SK-N-SH treated with all-trans-retinoic acid at 6 μM for 48 hours (cell line): Measurements from ENCODE around the gene THAP10.

Source experiments
- ARNTL ChIP-seq: fragments of 450-650 bp; formaldehyde crosslinking; IDR thresholded peaks from 2 replicates; pipeline ENCODE4 v1.5.0; 2020; ENCODE audit warnings: low read depth, mild to moderate bottlenecking, moderate library complexity, borderline replicate concordance
- BACH2 ChIP-seq: fragments of 250-450 bp; sonication (Bioruptor Pico); IDR thresholded peaks from 2 replicates; pipeline ENCODE4 v1.9.0; 2021; ENCODE audit warnings: mild to moderate bottlenecking, borderline replicate concordance
- ESRRG ChIP-seq: fragments of 250-450 bp; sonication (Bioruptor Pico); IDR thresholded peaks from 2 replicates; pipeline ENCODE4 v1.6.1; 2021; ENCODE audit warnings: mild to moderate bottlenecking
- RARB ChIP-seq: fragments of 250-450 bp; sonication (Bioruptor Pico); IDR thresholded peaks from 2 replicates; pipeline ENCODE4 v1.8.0; 2021; ENCODE audit warnings: mild to moderate bottlenecking, moderate library complexity
- TCF4 ChIP-seq: fragments of 250-450 bp; sonication (Bioruptor Pico); IDR thresholded peaks from 2 replicates; pipeline ENCODE4 v1.8.0; 2021; ENCODE audit warnings: mild to moderate bottlenecking, moderate library complexity, borderline replicate concordance
- ZFP3 ChIP-seq: fragments of 250-450 bp; sonication (Bioruptor Pico); IDR thresholded peaks from 2 replicates; pipeline ENCODE4 v1.5.0; 2020; ENCODE audit warnings: mild to moderate bottlenecking, moderate library complexity
- ZFP30 ChIP-seq: fragments of 450-650 bp; formaldehyde crosslinking; IDR thresholded peaks from 2 replicates; pipeline ENCODE4 v1.5.0; 2022; ENCODE audit warnings: mild to moderate bottlenecking, moderate library complexity
- ZNF70 ChIP-seq: fragments of 450-650 bp; formaldehyde crosslinking; IDR thresholded peaks from 2 replicates; pipeline ENCODE4 v1.5.0; 2020; ENCODE audit warnings: mild to moderate bottlenecking, moderate library complexity
- TF ChIP-seq, protein P1 (sequence below): fragments of 250-450 bp; sonication (Bioruptor Pico); IDR thresholded peaks from 2 replicates; pipeline ENCODE4 v1.5.1; 2021; ENCODE audit warnings: mild to moderate bottlenecking, moderate library complexity
- TF ChIP-seq, protein P2 (sequence below): fragments of 250-450 bp; sonication (Bioruptor Pico); IDR thresholded peaks from 2 replicates; pipeline ENCODE4 v1.5.0; 2020; ENCODE audit warnings: mild to moderate bottlenecking, moderate library complexity
- TF ChIP-seq, protein P3 (sequence below): fragments of 250-450 bp; sonication (Bioruptor Pico); IDR thresholded peaks from 2 replicates; pipeline ENCODE4 v1.8.0; 2020; ENCODE audit warnings: mild to moderate bottlenecking, moderate library complexity, borderline replicate concordance
- TF ChIP-seq, protein P4 (sequence below): fragments of 250-450 bp; sonication (Bioruptor Pico); IDR thresholded peaks from 2 replicates; pipeline ENCODE4 v1.8.0; 2021; ENCODE audit warnings: low read depth, mild to moderate bottlenecking, moderate library complexity, borderline replicate concordance

DNA sequence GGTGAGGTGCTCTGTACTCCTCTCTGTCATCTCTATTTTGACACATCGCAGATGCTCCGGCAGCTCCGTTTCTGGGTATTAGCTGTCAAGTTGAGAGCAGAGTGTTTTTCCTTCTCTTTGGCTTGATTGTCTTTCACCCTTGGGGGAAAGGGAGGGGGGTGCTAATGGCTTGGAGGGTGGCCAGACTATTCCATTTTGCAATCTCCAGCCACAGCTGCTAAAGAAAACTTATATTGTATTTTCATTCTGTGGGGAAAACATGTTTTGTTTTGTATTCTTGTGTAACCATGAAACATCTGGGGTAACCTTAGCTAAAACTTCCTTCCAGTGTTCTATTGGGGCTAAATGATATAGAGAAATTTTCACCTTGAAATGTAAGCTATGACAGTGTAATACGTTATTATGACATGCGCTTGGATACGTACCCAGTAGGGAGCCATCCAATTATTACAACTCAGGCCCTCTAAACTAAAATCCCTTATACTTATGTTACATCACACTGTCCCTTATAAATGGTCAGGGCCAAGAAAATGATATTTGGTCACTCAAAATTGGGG, 24.2 kb downstream of the THAP10 start:
- TF ChIP-seq ZFP3 (CRISPR knock-in tag) (no peak), ARNTL (CRISPR knock-in tag) (no peak), BACH2 (CRISPR knock-in tag) (no peak), RARB (CRISPR knock-in tag) (no peak), ZNF70 (no peak), TCF4 (CRISPR knock-in tag) (peak; percentile 38; the same call in 1 of the 2 replicates), ZFP30 (no peak), ESRRG (CRISPR knock-in tag) (no peak)
- TF ChIP-seq, protein P1, sequence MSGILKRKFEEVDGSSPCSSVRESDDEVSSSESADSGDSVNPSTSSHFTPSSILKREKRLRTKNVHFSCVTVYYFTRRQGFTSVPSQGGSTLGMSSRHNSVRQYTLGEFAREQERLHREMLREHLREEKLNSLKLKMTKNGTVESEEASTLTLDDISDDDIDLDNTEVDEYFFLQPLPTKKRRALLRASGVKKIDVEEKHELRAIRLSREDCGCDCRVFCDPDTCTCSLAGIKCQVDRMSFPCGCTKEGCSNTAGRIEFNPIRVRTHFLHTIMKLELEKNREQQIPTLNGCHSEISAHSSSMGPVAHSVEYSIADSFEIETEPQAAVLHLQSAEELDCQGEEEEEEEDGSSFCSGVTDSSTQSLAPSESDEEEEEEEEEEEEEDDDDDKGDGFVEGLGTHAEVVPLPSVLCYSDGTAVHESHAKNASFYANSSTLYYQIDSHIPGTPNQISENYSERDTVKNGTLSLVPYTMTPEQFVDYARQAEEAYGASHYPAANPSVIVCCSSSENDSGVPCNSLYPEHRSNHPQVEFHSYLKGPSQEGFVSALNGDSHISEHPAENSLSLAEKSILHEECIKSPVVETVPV (CRISPR knock-in tag), result no peak
- TF ChIP-seq, protein P2, sequence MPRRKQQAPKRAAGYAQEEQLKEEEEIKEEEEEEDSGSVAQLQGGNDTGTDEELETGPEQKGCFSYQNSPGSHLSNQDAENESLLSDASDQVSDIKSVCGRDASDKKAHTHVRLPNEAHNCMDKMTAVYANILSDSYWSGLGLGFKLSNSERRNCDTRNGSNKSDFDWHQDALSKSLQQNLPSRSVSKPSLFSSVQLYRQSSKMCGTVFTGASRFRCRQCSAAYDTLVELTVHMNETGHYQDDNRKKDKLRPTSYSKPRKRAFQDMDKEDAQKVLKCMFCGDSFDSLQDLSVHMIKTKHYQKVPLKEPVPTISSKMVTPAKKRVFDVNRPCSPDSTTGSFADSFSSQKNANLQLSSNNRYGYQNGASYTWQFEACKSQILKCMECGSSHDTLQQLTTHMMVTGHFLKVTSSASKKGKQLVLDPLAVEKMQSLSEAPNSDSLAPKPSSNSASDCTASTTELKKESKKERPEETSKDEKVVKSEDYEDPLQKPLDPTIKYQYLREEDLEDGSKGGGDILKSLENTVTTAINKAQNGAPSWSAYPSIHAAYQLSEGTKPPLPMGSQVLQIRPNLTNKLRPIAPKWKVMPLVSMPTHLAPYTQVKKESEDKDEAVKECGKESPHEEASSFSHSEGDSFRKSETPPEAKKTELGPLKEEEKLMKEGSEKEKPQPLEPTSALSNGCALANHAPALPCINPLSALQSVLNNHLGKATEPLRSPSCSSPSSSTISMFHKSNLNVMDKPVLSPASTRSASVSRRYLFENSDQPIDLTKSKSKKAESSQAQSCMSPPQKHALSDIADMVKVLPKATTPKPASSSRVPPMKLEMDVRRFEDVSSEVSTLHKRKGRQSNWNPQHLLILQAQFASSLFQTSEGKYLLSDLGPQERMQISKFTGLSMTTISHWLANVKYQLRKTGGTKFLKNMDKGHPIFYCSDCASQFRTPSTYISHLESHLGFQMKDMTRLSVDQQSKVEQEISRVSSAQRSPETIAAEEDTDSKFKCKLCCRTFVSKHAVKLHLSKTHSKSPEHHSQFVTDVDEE (CRISPR knock-in tag), result no peak
- TF ChIP-seq, protein P3, sequence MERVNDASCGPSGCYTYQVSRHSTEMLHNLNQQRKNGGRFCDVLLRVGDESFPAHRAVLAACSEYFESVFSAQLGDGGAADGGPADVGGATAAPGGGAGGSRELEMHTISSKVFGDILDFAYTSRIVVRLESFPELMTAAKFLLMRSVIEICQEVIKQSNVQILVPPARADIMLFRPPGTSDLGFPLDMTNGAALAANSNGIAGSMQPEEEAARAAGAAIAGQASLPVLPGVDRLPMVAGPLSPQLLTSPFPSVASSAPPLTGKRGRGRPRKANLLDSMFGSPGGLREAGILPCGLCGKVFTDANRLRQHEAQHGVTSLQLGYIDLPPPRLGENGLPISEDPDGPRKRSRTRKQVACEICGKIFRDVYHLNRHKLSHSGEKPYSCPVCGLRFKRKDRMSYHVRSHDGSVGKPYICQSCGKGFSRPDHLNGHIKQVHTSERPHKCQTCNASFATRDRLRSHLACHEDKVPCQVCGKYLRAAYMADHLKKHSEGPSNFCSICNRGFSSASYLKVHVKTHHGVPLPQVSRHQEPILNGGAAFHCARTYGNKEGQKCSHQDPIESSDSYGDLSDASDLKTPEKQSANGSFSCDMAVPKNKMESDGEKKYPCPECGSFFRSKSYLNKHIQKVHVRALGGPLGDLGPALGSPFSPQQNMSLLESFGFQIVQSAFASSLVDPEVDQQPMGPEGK (CRISPR knock-in tag), result peak; percentile 55; the same call in 1 of the 2 replicates
- TF ChIP-seq, protein P4, sequence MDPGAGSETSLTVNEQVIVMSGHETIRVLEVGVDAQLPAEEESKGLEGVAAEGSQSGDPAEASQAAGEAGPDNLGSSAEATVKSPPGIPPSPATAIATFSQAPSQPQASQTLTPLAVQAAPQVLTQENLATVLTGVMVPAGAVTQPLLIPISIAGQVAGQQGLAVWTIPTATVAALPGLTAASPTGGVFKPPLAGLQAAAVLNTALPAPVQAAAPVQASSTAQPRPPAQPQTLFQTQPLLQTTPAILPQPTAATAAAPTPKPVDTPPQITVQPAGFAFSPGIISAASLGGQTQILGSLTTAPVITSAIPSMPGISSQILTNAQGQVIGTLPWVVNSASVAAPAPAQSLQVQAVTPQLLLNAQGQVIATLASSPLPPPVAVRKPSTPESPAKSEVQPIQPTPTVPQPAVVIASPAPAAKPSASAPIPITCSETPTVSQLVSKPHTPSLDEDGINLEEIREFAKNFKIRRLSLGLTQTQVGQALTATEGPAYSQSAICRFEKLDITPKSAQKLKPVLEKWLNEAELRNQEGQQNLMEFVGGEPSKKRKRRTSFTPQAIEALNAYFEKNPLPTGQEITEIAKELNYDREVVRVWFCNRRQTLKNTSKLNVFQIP, result no peak
